ENCODE data around the gene MYO3A. TPM values are rescaled to one million over a fixed set of nuclear protein-coding genes. Genes with fewer than 3 reads are reported as not detected.

MYO3A gene
- polyA plus RNA-seq, 1 donor (not counting 4 experiments of a cell fraction or from before 2014, with no cell fraction given) = not detected

DNA sequence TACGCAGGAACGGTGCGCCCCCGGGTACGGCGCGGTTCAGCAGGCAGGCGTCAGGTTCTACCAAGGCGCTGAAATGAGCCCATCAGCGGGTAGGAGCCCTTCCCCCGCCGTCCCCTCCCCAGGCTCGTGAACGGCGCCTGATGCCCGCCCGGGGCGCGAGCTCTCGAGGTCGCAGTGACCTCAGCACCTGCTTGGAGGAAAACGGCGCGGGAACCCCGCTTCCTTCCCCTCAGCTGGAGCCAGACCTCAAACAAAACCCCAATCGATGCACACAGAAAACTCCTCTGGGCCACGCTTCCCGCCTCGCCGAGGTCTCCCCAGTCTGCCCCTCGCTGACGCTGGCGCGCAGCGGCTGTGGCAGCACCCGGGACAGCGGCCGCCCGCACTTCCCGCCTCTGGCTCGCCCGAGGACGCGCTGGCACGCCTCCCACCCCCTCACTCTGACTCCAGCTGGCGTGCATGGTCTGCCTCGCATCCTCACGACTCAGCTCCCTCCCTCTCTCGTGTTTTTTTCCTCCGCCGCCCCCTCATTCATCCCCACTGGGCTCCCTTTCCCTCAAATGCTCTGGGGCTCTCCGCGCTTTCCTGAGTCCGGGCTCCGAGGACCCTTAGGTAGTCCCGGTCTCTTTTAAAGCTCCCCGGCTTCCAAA is 282.0 kb downstream of the MYO3A start:
- TF ChIP-seq, protein P1, sequence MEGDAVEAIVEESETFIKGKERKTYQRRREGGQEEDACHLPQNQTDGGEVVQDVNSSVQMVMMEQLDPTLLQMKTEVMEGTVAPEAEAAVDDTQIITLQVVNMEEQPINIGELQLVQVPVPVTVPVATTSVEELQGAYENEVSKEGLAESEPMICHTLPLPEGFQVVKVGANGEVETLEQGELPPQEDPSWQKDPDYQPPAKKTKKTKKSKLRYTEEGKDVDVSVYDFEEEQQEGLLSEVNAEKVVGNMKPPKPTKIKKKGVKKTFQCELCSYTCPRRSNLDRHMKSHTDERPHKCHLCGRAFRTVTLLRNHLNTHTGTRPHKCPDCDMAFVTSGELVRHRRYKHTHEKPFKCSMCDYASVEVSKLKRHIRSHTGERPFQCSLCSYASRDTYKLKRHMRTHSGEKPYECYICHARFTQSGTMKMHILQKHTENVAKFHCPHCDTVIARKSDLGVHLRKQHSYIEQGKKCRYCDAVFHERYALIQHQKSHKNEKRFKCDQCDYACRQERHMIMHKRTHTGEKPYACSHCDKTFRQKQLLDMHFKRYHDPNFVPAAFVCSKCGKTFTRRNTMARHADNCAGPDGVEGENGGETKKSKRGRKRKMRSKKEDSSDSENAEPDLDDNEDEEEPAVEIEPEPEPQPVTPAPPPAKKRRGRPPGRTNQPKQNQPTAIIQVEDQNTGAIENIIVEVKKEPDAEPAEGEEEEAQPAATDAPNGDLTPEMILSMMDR (optimal IDR thresholded peaks at IDR 0.05 in 1 of 3, IDR thresholded peaks at IDR 0.05 in 1 of 3, conservative IDR thresholded peaks at IDR 0.05 in 1 of 3; ENCODE audit: extremely low read depth in 1 of 3, insufficient read depth in 2 of 3, low read length in 3 of 3) = no peak
- TF ChIP-seq EZH2 (IDR thresholded peaks at IDR 0.05; ENCODE audit: low read length) = no peak
- no peak overlapping the region for H3K4me2 ChIP-seq (ENCODE audit: control insufficient read depth, extremely low read depth, insufficient read depth, low read depth, low read length)
- H4K20me1 ChIP-seq (ENCODE audit: control insufficient read depth, extremely low read depth, insufficient read depth, low read length) = no peaks in the 10 kb centered on the region
- DNase-seq (ENCODE audit: low read depth, low spot score) (no peak), FAIRE-seq (no peak)
- no peak overlapping the region for H3K4me3 ChIP-seq (ENCODE audit: control insufficient read depth in 2 of 3, extremely low read depth in 1 of 3, insufficient read depth in 2 of 3, low read depth in 1 of 3, low read length in 3 of 3)
- H2AFZ ChIP-seq (ENCODE audit: control insufficient read depth, low read length) = no peak overlapping the region
- H3K9me1 ChIP-seq (ENCODE audit: control insufficient read depth, extremely low read depth, insufficient read depth, low read length) = no peaks in the 10 kb centered on the region
- H3K36me3 ChIP-seq (ENCODE audit: control insufficient read depth in 2 of 2, extremely low read depth in 1 of 2, insufficient read depth in 2 of 2, low read length in 2 of 2) = no peaks in the 10 kb centered on the region
- H3K27ac ChIP-seq (ENCODE audit: control insufficient read depth, insufficient read depth, low read length) = no peak overlapping the region
- H3K4me1 ChIP-seq (ENCODE audit: control insufficient read depth, extremely low read depth, insufficient read depth, low read length) = no peaks in the 10 kb centered on the region
- dilution Hi-C loops (cut with MboI; ENCODE audit: extremely low pct_ligation_motif_present, low sequenced_read_pairs) = no loop called here
- no peaks in the 10 kb centered on the region for H3K79me2 ChIP-seq (ENCODE audit: control insufficient read depth, insufficient read depth, low read length)
- no peak overlapping the region for H3K9ac ChIP-seq (ENCODE audit: control insufficient read depth, extremely low read depth, insufficient read depth, low read length)
- no peaks in the 10 kb centered on the region for H3K9me3 ChIP-seq (ENCODE audit: control insufficient read depth, low read depth, low read length)
- peaks cover 77% of the 10 kb centered on the region for H3K27me3 ChIP-seq (ENCODE audit: control insufficient read depth, extremely low read depth, insufficient read depth, low read length)

DNA sequence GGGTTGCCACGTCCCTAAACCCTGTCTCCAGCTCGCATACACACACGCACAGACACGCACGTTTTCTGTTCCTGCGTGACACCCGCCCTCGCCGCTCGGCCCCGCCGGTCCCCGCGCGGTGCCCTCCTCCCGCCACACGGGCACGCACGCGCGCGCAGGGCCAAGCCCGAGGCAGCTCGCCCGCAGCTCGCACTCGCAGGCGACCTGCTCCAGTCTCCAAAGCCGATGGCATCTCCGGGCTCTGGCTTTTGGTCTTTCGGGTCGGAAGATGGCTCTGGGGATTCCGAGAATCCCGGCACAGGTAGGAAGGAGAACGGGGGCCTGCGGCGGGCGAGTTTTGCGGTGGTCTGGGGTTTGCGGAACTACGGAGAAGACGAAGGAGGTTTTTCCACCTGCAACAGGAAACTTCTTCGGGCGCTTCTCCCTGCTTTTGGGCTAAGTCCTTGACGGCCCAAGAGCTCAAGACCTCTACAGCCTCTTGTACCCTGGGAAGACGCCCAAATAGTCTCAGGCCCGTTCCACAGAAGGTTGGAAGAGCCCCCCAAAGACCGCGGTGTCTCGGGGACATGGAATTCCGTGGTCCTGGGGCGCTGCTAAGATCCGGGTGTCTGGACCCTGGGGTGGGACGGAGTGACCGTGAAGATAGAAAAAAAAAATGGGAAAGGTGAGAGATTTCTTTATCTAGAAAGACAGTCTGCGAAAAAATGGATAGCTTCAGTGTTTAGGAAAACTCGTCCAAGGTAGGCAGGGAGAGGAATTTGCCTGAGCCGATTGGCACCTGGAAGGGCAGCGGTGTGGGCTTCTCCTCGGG is 282.8 kb downstream of the MYO3A start, which contains the start of gene GAD2:
Gene GAD2, plus strand, starts transcription at position 190 of the 811 bp plus-strand sequence. Its CDS starts 36 bp downstream, at position 226.
- no peaks in the 10 kb centered on the region for H3K4me1 ChIP-seq (ENCODE audit: control insufficient read depth, extremely low read depth, insufficient read depth, low read length)
- H3K4me3 ChIP-seq (ENCODE audit: control insufficient read depth in 2 of 3, extremely low read depth in 1 of 3, insufficient read depth in 2 of 3, low read depth in 1 of 3, low read length in 3 of 3) = no peak within 1 kb of the TSS
- H3K4me2 ChIP-seq (ENCODE audit: control insufficient read depth, extremely low read depth, insufficient read depth, low read depth, low read length) = no peak within 1 kb of the TSS
- dilution Hi-C loops (cut with MboI; ENCODE audit: extremely low pct_ligation_motif_present, low sequenced_read_pairs) = no loop called here
- no peak within 1 kb of the TSS for H2AFZ ChIP-seq (ENCODE audit: control insufficient read depth, low read length)
- no peaks in the 10 kb centered on the region for H3K36me3 ChIP-seq (ENCODE audit: control insufficient read depth in 2 of 2, extremely low read depth in 1 of 2, insufficient read depth in 2 of 2, low read length in 2 of 2)
- peaks cover 73% of the 10 kb centered on the region for H3K27me3 ChIP-seq (ENCODE audit: control insufficient read depth, extremely low read depth, insufficient read depth, low read length)
- H3K9ac ChIP-seq (ENCODE audit: control insufficient read depth, extremely low read depth, insufficient read depth, low read length) = no peak within 1 kb of the TSS
- H3K9me3 ChIP-seq (ENCODE audit: control insufficient read depth, low read depth, low read length) = no peaks in the 10 kb centered on the region
- no peaks in the 10 kb centered on the region for H4K20me1 ChIP-seq (ENCODE audit: control insufficient read depth, extremely low read depth, insufficient read depth, low read length)
- no peaks in the 10 kb centered on the region for H3K79me2 ChIP-seq (ENCODE audit: control insufficient read depth, insufficient read depth, low read length)
- TF ChIP-seq, protein P1 (optimal IDR thresholded peaks at IDR 0.05 in 1 of 3, IDR thresholded peaks at IDR 0.05 in 1 of 3, conservative IDR thresholded peaks at IDR 0.05 in 1 of 3; ENCODE audit: extremely low read depth in 1 of 3, insufficient read depth in 2 of 3, low read length in 3 of 3) = no peak
- TF ChIP-seq EZH2 (IDR thresholded peaks at IDR 0.05; ENCODE audit: low read length) = peak; percentile 7
- H3K27ac ChIP-seq (ENCODE audit: control insufficient read depth, insufficient read depth, low read length) = no peak within 1 kb of the TSS
- no peak for FAIRE-seq
- no peak for DNase-seq (ENCODE audit: low read depth, low spot score)
- H3K9me1 ChIP-seq (ENCODE audit: control insufficient read depth, extremely low read depth, insufficient read depth, low read length) = no peaks in the 10 kb centered on the region
